HG02588 (cell line): ENCODE data around the gene NACC2.
"Not testable (repeated sequence)": the region's sequence is repeated elsewhere in the genome, so short reads cannot be mapped to it uniquely, and the experiment has no call there.

Experiments used
- ATAC-seq: cut with Tn5 transposase; IDR thresholded peaks from one replicate; pipeline ENCODE4 v1.9.1; 2021; ENCODE audit warnings: mild to moderate bottlenecking, moderate library complexity; ENCODE audit not compliant: unreplicated experiment

The NACC2 gene

DNA sequence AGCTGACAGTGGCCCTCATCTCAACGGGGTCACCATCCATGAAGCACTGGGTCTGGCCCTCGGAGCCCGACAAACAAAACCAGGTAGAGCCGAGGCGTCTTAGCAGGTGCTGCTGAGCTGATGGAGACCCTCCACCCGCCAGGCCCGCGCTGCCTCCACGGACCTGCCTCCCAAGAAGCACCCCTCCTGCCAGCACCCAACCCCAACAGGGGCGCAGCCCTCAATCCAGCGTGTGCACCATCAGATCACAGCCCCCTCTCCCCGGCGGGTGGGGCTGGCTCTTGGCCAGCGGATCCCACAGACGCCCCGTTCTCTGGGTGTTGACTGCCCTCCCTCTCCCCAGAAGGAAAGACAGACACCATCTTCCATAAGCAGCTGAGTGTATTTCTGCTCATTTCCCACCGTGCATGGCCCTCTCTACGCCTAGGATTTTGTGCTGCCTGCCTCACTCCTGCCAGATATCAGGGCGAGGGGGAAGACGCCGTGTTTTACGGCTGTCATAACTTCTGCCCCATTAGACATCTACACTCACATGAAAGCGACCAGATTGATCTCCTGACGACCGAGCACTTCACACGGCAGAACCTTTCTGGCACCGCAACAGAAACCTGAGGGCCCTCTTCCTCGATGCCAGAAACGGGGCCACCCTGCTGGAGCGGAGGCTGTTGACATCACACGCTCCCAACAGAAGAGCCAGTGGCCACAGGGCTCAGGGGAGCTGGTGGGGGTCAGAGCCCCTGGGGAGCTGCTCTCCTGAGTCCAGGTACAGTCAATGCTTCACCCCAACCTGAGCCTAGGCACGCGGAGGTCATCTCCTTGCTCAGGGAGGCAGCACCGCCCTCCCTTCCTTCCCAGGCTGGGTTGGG, 12.4 kb downstream of the NACC2 start:
- ATAC-seq: no peak

DNA sequence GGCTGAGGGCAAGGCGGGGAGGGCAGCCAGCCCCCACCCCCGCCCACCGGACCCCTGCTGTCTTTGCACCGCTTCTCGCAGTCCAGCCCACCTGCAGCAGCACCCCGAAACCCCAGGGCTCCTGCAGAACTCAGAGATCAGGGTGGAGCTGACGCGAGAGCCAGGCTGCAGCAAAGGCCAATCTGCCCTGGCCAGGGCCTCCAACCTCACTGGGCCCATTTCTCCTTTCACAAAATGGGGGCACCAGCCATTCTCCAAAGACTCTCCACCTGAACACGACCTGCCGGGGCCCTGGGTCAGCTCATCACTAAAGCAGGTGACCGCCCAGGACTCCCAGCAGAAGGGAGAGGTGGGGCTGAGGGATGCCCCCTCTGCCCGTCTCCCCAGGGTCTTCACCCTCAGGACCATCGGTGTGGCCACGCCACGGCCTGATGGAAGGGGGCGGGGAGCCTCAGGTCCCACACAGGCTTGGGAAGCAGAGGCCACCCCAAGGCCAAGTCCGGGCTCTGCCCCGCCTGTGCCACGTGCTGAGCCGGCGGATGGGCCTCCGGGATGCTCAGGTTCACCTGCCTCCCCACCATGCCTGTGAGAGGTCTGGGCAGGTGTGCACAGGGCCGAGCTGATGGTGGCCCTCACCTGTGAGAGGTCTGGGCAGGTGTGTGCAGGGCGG, 13.1 kb downstream of the NACC2 start:
- no peak for ATAC-seq

DNA sequence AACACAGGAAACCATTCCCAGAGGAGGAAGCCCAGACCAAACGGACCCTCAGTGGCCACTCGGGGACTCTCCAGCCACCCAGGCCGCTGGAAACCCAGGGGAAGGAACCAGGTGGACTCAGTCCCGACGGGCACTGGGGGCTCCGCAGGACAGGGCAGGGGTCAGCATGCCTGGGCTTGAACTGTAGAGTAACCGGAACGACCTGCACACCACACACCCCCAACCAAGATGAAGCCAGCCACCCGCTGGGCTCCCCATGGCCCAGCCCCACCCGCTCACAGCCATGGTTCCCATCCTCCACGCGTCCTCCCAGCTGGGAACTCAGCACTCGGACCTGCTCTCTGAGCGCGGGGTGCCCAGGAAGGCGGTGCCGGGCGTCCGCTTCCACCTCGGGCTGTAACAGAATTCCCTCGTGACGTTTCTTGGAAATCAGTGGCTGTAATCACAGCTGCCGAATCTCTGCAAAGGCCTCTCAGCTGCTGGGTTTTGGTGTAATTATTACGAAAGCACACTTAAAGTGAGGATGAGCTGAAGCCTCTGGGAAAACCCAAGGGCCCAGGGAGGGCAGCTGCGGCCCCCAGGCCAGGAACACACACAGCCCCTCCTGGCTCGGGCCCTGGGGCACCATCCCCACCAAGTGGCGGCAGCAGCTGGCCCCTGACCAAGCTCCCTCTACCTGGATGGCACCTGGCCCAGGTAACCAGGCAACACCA, 13.8 kb downstream of the NACC2 start:
- ATAC-seq: no peak

DNA sequence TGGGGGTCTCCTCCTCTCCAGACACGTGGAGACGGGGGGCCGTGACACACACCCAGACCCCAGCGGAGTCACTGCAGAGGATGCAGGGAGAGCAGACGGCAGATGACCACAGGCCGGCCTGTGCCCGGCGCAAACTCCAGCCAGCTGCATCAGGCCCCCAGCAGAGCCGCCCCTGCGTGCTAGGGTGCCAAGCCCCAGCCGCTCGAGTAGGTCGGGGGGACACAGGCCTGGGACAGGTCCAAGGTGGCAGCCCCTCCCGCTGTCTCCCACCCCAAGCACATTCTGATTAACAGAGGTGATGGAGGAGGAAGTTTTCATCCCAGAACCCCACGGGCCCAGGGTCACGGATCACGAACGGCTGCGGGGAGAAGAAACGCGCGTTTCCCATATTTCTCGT, 14.4 kb downstream of the NACC2 start:
- ATAC-seq: no peak

DNA sequence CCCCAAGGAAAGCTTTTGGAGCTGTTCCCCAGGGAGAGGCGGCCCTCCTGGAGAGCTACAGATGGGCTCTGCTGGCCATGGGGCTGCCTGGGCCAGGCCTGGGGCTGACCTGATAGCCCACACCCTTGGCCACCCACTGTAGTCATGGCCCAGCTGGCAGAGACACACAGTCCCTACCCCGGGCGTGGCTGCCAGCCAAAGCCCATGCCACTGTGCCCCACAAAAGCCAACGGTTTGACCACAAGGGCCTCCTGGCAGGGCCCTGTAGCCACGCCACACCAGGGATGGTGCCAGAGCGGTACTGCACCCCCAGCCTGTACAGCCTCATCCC, 15.2 kb downstream of the NACC2 start:
- no peak for ATAC-seq

DNA sequence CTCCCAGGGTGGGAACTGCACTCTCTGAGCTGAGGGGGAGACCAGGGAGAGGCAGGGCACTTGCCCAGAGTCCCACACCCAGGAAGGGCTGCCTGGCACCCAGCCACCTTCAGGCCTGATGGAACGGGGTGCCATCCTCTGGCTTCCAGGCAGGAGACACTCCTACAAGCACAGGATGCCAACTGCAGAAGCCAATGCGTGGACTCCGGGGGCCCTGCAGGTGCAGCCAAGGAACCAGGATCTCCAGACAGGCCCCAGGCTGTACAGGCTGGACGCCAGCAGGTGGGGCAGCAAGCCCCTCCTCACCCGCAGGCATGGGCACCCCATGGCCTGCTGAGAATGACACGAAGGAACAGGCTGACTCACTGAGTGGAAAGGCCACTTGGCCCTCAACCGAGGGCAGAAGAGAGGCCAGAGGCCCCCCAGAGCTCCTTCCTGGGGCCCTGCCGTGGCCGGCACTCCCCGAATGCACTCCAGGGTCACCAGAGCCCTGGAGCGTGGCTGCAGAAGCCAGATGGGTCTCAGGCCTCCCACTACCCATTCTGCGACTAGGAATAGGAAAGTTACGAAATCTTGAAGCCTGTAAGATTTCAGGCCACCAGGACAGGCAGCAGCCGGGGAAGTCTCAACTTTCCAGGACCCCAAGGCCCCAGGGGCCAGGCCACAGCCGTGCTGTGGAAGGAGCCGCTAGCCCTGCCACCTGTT, 15.7 kb downstream of the NACC2 start:
- no peak for ATAC-seq

DNA sequence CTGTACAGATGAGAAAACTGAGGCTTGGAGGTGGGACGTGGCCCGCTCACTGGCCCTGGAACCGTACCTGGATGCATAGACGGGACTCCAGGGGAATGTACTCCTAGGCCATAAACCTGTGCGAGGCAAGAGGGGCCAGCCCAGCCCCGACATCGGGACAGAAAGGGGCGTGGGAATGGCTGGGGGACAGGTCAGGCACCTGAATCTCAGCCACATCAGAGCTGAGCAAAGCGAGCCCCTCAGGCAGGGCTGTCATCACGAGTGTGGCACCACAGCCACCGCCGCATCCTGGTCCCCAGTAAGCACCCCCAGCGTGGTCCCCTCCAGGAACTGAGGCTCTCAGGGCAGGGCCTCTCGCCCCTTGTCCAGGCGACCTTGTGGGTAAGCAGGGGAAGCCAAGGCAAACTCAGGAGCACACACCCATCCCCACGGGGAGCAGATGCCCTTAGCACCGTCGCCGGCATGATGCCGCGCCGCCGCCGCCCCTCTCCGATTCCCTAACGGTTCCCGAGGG, 16.5 kb downstream of the NACC2 start:
- no peak for ATAC-seq

DNA sequence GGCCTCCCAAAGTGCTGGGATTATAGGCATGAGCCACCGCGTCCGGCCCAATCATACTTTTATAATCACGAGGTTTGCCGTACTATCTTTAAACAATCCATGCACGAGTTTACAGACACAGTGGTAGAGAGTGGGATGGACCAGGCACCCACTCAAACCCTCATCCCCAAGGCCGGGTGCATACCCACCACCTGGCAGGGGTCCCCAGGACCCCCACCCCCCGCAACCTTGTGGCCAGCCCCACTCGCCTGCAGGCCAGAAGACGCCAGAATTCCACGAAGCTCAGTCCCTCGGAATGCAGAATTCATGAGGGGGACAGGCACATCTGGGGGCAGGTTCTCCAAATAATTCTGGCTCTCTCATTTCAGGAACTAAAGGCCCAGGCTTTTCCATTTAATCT, 17.1 kb downstream of the NACC2 start:
- ATAC-seq: no peak

DNA sequence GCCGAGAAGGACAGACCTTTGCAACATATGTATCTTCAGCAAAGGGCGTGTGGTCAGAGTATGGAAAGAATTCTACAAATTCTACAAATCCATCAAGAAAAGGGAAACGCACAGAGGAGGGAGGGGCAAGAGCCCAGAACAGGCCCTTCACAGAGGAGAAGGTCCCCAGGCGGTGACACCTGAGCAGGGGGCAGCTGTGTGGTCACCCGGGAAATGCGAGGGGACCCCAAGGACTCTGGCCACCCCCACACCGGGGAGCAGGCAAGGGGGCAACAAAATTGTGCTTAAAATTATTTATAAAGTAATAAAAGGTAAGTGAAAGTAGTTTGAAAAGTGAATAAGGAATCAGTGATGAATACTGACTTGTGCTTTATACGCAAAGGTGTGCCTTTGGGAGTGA, 17.6 kb downstream of the NACC2 start:
- no peak for ATAC-seq

DNA sequence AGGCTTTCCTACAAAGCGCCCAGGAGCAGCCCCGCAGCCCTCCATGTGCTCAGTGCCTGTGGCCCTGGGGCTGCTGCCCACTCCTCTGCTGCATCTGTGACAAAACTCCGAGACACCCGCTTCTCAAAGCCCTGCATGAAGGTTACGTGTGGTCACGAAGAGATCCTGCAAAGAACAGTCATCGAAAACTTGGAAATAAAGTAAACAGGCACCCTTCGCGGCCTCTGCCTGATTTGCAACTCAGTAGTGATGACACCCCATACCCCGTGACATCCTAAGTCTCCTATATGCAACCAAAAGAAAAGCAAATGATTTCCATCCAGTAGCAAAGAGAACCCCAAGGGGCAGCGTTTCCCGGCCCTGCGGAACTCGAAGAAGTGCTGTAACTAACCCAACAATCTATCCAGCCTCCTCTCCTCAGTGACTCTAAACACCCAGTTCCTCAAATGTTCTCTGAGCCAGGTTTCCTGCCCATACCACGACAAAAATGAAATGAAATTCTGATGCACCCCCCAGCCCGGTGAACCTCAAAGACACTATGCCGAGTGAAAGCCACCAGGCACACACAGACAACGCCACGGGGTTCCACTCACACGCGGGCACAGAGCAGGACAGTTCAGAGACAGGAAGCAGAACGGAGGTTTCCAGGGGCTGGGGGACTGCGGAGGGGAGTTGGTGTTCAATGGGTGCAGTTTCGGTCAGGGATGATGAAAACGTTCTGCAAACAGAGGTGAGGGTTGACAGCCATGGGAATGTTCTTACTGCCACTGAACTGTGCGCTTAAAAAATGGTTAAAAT, 19.0 kb downstream of the NACC2 start:
- no peak for ATAC-seq

DNA sequence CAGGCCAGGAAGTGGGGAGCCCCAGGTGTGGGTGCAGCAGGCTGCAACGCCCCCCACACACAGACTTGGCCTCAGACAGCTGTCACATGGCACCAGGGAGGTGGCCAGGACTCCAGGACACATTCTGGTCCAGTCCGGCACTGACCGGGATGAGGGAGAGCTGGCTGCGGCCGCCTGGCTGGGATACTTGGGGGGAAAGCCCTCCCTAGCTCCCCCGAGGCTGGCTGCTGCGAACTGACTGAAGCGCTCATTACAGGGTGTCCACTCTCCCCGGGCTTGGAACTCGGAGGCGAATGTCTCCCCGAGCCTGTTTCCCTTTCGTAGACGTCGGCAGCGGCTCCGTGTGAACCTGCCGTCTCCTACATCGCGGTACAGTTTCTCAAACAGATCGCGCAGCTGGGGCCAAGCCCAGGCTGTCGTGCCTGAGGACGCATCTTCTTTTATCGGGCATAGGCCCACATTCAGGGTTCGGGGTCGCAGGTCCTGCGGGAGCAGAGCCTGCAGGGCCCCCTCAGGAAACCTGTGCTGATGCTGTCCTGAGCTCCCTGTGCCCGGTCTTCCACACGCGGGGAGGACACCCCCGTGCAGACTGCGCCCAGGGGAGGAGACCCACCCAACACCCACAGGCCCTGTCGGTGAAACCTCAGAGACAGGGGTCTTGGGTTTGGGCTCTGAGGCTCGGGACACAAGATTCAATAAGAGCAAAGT, 19.8 kb downstream of the NACC2 start:
- ATAC-seq: no peak

DNA sequence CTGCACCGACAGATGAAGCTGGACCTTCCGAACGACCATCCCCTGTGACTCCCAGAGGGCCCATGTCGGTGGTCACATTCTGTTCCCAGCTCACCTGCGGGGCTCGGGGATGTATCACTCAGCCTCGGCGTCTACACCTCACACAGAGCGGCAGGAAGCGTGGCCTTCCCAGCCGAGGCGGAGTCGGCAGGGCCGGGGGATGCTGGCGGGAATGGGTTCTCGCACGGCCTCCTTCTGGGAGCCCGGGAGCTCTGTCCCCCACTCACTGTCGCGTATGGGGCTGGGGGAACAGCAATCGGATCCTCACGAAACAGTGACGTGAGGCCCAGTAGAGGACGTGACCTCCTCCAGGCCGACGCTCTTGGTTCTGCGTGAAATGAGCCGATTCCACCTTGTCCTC, 20.4 kb downstream of the NACC2 start:
- ATAC-seq: no peak

DNA sequence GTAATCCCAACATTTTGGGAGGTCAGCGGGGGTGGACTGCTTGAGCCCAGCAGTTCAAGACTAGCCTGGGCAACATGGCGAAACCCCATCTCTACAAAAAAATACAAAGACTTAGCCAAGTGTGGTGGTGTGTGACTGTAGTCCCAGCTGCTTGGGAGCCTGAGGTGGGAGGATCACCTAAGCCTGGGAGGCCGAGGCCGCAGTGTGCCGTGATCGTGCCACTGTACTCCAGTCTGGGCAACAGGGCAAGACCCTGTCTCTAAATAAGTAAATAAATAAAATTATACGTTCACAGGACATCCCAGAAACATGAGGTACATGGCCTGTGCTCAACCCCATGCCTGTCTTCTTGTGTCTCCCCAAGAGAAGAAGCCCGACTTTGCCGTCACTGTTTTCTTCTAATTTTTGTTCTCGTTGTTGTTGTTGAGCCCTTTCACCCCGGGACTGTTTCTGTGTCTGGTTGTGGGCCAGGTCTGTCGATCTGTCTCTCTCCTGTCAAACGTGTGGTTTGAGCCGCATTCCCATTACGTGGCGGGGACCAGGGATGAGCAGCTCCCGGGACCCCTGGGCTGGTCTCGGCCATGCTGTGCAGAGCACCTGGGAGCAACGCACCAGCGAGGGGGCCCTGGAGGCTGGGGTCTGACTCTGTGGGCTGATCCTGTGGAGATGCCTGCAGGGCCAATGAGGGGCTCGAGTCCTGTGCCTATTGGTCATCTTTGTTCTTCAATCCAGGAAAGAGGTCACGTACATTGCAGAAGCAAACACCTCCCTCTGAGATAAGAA, 32.2 kb downstream of the NACC2 start:
- ATAC-seq: no peak

DNA sequence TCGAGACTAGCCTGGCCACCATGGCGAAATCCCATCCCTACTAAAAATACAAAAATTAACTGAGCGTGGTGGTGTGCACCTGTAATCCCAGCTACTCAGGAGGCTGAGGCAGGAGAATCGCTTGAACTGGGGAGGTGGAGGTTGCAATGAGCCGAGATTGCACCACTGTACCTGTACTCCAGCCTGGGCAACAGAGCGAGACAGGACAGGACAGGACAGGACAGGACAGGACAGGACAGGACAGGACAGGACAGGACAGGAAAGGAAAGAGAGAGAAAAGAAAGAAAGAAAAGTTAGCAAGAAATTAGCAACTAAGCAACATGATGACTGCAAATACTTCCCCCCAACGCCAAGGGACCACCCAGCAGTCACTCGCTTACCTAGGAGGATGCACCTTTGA, 33.2 kb downstream of the NACC2 start:
- not testable (repeated sequence) for ATAC-seq

DNA sequence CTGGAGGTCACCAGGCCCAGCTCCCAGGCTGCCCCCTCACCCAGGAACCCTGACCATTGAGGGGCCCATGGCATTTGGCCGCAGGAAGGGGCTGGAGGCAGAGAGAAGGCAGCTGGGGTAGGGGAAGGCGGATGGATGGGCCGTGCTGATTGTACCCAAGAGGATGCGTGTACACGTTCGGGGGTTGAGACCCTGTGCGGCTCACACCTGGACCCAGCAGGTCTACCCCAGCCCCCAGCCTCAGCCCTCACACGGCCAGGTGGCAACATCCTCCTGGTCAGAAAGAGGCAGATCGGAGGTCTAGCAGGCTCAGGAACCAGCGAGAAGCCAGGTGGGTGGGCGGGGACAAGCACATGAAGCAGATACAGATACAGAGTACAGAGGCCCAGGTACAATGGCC, 33.7 kb downstream of the NACC2 start:
- ATAC-seq: no peak

DNA sequence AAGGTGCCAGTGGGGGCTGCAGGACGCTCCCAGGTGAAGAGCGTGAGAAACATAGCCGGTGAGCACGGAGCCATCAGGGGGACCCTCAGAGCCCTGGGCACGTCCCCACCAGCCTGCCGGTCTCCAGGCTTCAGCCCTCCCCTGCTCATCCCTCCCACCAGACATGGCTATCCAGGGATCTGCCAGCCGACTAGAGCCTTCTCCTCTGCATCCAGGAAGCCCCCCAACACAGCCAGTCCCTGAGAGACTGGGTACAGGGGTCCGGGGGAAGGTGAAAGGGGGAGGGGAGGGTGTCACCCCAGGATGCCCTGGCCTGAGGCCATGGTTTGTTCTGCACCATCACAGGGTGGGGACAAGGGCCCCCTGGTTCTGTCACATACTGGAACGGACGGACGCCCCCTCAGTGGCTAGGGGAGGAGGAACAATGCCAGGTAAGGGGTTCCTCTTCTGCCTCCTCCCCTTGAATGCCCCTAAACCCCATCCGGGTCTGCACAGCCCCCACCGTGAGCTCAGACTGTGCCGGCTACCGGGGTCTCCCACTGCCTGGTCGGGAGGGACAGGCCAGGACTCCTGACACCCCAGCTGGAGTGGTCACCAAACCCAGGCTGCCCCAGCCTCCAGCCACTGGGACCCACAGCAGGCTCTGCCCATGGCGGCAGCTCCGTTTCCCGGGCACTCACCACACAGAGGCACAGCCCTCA, 34.3 kb downstream of the NACC2 start:
- ATAC-seq: no peak

DNA sequence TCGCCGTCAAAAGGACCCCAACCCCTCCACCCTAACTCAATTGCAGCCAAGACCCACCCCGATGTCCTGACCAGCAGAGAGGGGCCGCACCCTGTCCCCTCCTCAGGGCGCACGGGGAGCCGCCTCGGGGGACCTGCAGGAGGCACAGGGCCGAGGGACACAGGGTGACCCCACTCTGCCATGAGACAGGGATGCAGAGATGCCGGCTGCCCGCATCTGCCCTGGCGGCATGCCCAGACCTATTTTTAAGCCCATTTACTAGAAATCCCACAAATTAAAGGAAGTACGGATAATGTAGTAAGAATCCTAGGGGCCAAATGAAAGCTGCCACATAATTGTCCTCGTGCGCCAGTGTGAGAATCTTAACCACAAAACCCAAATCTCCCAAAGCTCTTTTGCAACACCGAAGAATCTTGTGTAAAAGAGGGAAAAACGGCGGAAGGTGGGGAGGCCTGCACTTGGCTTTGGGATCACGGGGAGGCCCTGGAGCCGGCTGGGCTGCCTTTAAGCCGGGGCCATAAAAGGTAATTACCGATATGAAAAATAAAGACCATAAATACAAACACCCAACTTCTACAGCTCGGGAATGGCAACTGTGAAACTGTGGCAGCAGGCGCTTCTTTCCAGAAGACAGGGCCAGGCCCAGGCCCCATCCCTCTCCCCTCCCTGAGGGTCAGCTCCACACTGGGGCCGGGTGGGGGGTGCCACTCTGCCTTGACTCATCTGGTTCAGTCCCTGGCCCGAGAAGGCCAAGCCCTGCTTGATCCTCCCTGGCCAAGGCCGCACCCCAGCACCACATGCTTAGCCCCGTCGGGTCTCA, 35.0 kb downstream of the NACC2 start:
- ATAC-seq: no peak
